Stimulated activated CD4-positive, alpha-beta T cell treated with anti-CD3 and anti-CD28 coated beads, Interleukin-15, amount 100 ng/mL, for 24 hours (primary cell): ENCODE data around the gene PARM1.

Experiments used
- DNase-seq: peaks from one replicate; pipeline ENCODE4 v3.0.0-alpha.2; 2020

PARM1 gene

DNA sequence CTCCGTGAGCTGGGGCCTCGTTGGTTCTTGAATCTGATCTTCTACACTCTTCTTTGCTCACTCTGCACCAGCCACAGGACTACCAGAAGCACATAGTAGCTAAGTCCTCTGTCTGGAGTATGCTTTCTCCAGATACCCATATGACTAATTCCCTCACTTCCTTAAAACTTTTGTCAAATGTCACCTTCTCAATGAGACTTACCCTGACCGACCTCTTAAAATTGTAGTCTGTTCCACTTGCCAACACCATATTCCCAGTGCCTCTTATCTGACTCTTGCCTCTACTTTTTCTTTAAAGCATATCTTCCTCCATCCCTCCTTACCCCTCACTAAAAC is 10.0 kb downstream of the PARM1 start:
- no peak for DNase-seq

- no peak for DNase-seq
Measured at GRCh38 chr4:74944354-74944793, 11.5 kb downstream of the PARM1 start.

- no peak for DNase-seq
Measured at GRCh38 chr4:74946196-74946595, 13.3 kb downstream of the PARM1 start.

DNA sequence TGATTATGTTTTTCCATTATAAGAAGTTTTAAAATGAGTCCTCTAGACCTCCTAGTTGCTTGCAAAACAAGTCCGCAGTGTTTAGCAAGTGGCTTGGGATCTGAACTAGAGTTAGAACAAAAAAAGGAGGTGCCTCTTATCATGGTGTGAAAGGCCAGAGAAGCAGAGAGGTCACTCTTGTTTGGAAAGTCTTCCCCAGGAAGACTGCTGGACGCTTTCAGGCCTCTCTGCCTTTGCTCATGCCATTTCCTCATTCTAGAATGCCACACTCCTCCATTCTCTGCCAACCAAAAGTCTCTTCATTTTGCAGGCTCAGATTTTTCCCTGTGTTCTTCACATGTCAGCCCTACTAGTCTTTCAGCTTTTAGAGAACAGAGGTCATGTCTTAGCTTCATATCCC is 14.9 kb downstream of the PARM1 start:
- DNase-seq, result no peak

DNA sequence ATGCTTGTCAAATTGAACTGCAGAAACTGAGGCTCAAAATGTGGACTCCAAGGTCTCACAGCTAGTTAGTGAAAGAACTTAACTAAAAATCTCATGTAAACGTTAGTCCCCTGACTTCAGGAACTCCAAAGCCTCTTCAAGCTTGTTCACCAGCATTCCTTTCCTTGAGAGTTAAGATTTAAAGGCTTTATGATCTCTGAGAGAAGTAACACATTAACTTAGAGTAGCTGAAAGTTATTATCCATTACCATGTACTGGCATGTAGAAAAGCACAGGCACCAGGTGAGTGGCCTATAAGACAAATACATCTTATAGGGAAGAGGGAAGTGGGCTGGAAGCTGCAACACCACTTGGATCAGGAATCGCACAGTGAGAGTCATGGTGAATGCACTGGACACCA is 15.3 kb downstream of the PARM1 start:
- no peak for DNase-seq

DNA sequence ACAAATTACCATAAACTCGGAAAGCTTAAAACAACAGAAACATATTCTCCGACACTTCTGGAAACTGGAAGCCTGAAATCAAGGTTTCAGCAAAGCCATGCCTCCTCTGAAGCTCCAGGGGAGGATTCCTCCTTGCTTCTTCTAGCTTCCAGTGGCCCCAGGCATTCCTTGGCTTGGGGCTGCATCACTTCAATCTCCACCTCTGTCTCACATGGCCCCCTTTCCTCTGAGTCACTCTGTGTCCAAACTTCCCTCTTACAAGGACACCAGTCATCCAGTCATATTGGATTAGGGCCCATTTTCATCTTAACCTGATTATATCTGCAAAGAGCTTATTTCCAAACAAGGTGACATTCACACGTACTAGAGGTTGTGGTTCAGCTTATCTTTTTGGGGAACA is 17.3 kb downstream of the PARM1 start:
- DNase-seq, result no peak

- no peak for DNase-seq
Measured at GRCh38 chr4:74950882-74951281, 18.0 kb downstream of the PARM1 start.

GRCh38 chr4:74953647-74954046 is 20.7 kb downstream of the PARM1 start:
- no peak for DNase-seq

GRCh38 chr4:74958881-74959280 is 26.0 kb downstream of the PARM1 start:
- no peak for DNase-seq

- no peak for DNase-seq
Measured at GRCh38 chr4:74961230-74961629, 28.3 kb downstream of the PARM1 start.

GRCh38 chr4:74962584-74962983 is 29.7 kb downstream of the PARM1 start:
- no peak for DNase-seq

GRCh38 chr4:74964311-74964710 is 31.4 kb downstream of the PARM1 start:
- no peak for DNase-seq

DNA sequence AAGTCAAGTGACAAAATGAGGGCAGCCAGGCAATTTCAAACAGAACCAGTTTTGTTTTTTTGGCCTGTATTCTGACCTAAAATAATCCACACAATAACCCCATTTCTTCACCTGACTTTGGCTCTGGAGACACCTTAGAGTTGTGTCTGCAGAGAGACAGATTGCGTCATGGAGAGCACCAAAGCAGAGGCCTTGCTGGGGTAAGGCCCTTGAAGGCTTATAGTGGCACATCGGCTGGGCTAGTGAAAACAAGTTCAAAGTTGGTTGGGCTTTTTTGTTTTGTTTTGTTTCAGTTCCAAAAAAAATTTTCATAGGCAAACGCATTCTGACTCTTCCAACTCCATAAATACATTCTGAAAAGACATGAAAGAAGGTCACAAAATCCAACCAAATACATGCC is 34.4 kb downstream of the PARM1 start:
- no peak for DNase-seq

DNA sequence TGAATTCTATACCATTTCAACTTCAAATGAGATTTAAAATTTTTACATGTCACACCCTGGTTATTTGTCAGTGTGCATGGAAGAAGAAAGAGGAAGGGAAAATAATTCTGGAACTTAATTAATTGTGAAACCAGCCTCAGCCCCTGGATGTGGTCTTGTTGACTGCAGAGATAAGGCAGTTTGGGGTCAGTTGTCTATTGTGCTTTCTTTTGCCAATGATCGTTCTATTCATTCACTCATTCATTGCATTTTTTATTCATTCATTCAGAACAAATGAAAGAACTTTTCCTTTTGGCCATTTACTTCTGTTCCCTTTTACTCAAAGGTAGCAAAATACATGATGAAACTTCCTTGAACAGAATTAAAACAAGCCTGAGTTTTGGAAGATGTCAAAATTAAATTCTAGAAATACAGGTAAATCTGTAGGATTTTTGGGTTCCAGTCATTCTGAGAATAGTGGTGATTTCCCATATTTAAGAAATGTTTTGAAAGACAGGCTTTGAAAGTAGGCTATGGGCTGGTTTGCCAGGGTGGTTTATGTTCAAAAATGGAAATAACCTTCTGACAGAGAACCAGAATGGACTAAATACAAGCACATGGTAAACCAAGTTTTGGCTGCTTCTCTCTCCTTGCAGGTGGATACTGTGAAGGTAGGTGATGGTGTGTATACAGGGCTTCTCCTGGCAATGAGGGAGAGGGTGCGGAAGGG is 35.7 kb downstream of the PARM1 start:
- DNase-seq, result no peak

GRCh38 chr4:74969507-74970474 is 36.9 kb downstream of the PARM1 start:
- no peak for DNase-seq

DNA sequence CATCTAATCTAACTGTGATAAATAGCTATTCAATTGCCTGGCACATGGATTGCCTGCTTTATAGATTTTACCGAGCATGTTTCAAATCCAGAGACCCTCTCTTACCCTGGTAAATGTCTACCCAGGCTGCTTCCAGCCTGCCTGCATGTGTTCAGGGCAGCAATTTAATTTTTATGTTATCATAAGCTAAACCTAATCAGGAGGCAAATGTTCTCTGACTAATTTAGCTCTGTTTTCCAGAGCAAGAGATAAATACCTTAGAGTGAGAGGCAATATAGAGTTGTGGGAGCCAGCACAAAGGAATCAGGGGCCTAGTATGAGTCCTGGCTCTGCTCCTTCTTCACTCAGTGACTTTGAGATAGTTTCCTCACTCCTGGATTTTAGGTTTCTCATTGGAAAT is 37.7 kb downstream of the PARM1 start:
- DNase-seq, result no peak

- DNase-seq, result no peak
Measured at GRCh38 chr4:74971862-74972261, 38.9 kb downstream of the PARM1 start.

DNA sequence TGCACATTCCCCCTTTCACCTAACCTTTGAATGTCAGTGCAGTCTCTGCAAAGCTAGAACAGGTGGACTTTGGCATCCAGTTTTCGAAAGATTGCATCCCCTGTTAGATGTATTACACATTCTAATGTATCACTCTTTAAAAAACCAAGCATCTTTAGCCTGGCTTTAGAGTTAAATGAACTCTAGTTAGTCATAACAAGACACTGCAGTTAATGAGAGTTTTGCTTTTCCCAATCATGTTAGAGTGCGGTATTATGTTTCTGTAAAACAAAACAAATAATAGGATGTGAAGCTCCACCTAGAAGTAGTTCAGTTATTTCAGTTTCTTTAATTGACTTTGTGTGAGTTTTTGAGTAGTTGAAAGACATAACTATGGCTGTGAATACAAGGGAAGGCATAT is 42.2 kb downstream of the PARM1 start:
- no peak for DNase-seq

GRCh38 chr4:74975848-74976824 is 43.2 kb downstream of the PARM1 start:
- no peak for DNase-seq

DNA sequence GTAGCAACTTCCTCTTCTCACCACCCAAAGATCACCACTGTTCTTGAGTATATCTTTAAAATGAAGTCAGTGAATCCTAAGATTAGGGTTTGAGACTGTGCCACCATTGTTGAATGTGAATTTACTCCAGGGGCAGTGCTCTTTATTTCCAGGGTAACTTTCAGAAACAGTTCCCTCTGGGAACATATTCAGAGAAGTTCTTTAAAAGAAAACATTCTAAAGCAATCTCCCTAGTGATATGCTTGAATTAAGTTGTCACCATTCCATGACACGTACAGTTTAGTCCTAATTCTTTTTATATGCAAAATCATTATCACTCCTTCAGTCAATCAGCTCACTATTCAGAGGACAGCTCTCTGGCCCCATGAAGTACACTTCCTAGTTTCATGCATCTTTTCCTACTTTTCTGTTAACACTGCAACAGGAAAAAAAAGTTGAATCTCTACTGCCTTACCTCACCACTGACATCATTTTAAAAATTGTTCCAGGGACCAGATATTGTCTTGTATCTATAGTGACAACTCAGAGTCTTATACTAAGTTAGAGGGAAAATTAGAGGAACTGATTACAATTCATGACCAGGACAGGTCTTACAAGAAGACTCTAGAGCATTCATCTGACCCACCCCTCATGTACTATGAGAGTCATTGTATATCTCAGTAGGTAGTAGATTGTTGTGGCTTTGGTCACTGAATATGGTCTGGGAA is 49.8 kb downstream of the PARM1 start:
- no peak for DNase-seq

DNA sequence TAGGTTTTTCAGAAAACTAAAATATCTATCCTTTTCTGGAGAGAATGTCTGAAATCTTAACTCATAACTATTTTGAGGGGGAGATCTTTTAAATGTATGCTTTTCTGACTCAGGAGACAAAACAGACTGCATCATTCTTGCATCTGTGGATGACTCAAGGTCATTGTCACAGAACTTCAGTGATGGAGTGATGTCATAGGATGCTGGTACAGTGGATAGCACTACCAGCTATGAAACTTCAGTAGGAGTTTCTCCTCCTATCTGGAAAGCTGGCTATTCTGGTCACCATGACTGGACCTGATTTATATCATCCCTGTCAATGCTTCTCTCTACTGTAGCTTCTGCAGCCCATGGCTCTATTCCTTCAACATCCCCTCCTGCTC is 50.3 kb downstream of the PARM1 start:
- DNase-seq, result no peak

GRCh38 chr4:74990276-74990875 is 57.5 kb downstream of the PARM1 start:
- no peak for DNase-seq
